GM21576 (cell line): ENCODE data around the gene TNS1.

Source experiments
- ATAC-seq: cut with Tn5 transposase; IDR thresholded peaks from one replicate; pipeline ENCODE4 v1.9.1; 2021; ENCODE audit warnings: mild to moderate bottlenecking, moderate library complexity; ENCODE audit not compliant: unreplicated experiment

The TNS1 gene

GRCh38 chr2:217902379-217903141, 100.2 kb downstream of the TNS1 start:
- no peak for ATAC-seq

- ATAC-seq = no peak
These were observed 100.9 kb downstream of the TNS1 start for GRCh38 chr2:217901835-217902378.

GRCh38 chr2:217901400-217901799, 101.4 kb downstream of the TNS1 start:
- no peak for ATAC-seq

- ATAC-seq = no peak
These were observed 101.9 kb downstream of the TNS1 start for GRCh38 chr2:217900780-217901360.

- no peak for ATAC-seq
These were observed 102.6 kb downstream of the TNS1 start for GRCh38 chr2:217900010-217900779.

GRCh38 chr2:217899231-217900009, 103.4 kb downstream of the TNS1 start:
- ATAC-seq = no peak

GRCh38 chr2:217897816-217898806, 104.7 kb downstream of the TNS1 start:
- no peak for ATAC-seq

- no peak for ATAC-seq
These were observed 105.6 kb downstream of the TNS1 start for GRCh38 chr2:217897091-217897715.

- no peak for ATAC-seq
These were observed 107.6 kb downstream of the TNS1 start for GRCh38 chr2:217895070-217895635.

- ATAC-seq = no peak
These were observed 109.4 kb downstream of the TNS1 start for GRCh38 chr2:217893440-217893839.

GRCh38 chr2:217892560-217892959, 110.2 kb downstream of the TNS1 start:
- no peak for ATAC-seq

- no peak for ATAC-seq
These were observed 112.3 kb downstream of the TNS1 start for GRCh38 chr2:217890445-217890844.

- no peak for ATAC-seq
These were observed 113.1 kb downstream of the TNS1 start for GRCh38 chr2:217889656-217890055.

- ATAC-seq = no peak
These were observed 114.7 kb downstream of the TNS1 start for GRCh38 chr2:217887841-217888701.

- peak; percentile 53 for ATAC-seq
These were observed 116.0 kb downstream of the TNS1 start for GRCh38 chr2:217886720-217887309.

GRCh38 chr2:217886091-217886490, 116.7 kb downstream of the TNS1 start:
- ATAC-seq = no peak

GRCh38 chr2:217884985-217885384, 117.8 kb downstream of the TNS1 start:
- no peak for ATAC-seq
